Measurements from ENCODE around the gene DCLRE1C. TPM values are rescaled to one million over a fixed set of nuclear protein-coding genes. Genes with fewer than 3 reads are reported as not detected.

DCLRE1C gene
- total and polyA plus RNA-seq, 2 donors (not counting 1 experiment from before 2014, with no cell fraction given): 24.0 to 61.8 TPM

GRCh38 chr10:14916600-14916999 is 37.3 kb downstream of the DCLRE1C start:
- DNase-seq (no peak), ATAC-seq (ENCODE audit: low read depth) (no peak)
- Histone ChIP-seq H3K36me3 (replicated peaks in 1 of 2; ENCODE audit: control extremely low read depth in 1 of 2, control insufficient read depth in 1 of 2, extremely low read depth in 1 of 2, insufficient read depth in 2 of 2, low read length in 1 of 2) (peaks cover 40 to 92% of the 10 kb centered on the region in 2 experiments), H3K9ac (ENCODE audit: low read length) (no peak overlapping the region), H3K9me3 (ENCODE audit: control extremely low read depth in 1 of 3, control insufficient read depth in 2 of 3, insufficient read depth in 1 of 3, low read length in 2 of 3) (peaks cover 5 to 10% (median 6%) of the 10 kb centered on the region in 3 donors), H3K79me2 (ENCODE audit: control insufficient read depth, insufficient read depth, low read length) (peaks cover 29% of the 10 kb centered on the region), H3K4me1 (ENCODE audit: control insufficient read depth in 2 of 2, insufficient read depth in 2 of 2, low read length in 2 of 2) (no peaks in the 10 kb centered on the region), H4K20me1 (ENCODE audit: control insufficient read depth, insufficient read depth, low read length, poor library complexity, severe bottlenecking) (peaks cover 6% of the 10 kb centered on the region), H3K4me3 (ENCODE audit: control extremely low read depth in 1 of 5, extremely low read depth in 1 of 5, insufficient read depth in 1 of 5, low read depth in 2 of 5, low read length in 4 of 5) (no peak overlapping the region), H3K4me2 (replicated peaks; ENCODE audit: low read depth, low read length, poor library complexity, severe bottlenecking) (no peak overlapping the region), H3K27ac (ENCODE audit: low read length in 2 of 2) (no peak overlapping the region), H2AFZ (ENCODE audit: insufficient read depth, low read depth, low read length, poor library complexity, severe bottlenecking) (no peak overlapping the region), H3K27me3 (replicated peaks in 1 of 4; ENCODE audit: control extremely low read depth in 1 of 4, control insufficient read depth in 3 of 4, insufficient read depth in 4 of 4, low read length in 3 of 4) (no peaks in the 10 kb centered on the region)
- no peak overlapping the region for H3K4me3 Mint-ChIP-seq
- ChIA-PET POLR2A (no interaction called here), CTCF (interaction anchor here (1.3 kb wide), 1 partner anchor 11 kb away, joined by 5 read pairs; no protein-coding TSS in a partner anchor)
- H3K27me3 Mint-ChIP-seq: no peaks in the 10 kb centered on the region
- no peak for TF ChIP-seq EZH2 (IDR thresholded peaks at IDR 0.05; ENCODE audit: borderline replicate concordance, insufficient read depth, low read depth, low read length, poor library complexity, severe bottlenecking)
- TF ChIP-seq, protein P1, sequence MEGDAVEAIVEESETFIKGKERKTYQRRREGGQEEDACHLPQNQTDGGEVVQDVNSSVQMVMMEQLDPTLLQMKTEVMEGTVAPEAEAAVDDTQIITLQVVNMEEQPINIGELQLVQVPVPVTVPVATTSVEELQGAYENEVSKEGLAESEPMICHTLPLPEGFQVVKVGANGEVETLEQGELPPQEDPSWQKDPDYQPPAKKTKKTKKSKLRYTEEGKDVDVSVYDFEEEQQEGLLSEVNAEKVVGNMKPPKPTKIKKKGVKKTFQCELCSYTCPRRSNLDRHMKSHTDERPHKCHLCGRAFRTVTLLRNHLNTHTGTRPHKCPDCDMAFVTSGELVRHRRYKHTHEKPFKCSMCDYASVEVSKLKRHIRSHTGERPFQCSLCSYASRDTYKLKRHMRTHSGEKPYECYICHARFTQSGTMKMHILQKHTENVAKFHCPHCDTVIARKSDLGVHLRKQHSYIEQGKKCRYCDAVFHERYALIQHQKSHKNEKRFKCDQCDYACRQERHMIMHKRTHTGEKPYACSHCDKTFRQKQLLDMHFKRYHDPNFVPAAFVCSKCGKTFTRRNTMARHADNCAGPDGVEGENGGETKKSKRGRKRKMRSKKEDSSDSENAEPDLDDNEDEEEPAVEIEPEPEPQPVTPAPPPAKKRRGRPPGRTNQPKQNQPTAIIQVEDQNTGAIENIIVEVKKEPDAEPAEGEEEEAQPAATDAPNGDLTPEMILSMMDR (IDR thresholded peaks at IDR 0.05): no peak
- H3K9me3 Mint-ChIP-seq (ENCODE audit: insufficient read depth): peaks cover 3% of the 10 kb centered on the region
- intact Hi-C loops (cut with micrococcal nuclease): no loop called here
- H3K4me1 Mint-ChIP-seq: peaks cover 4% of the 10 kb centered on the region
- no peak overlapping the region for H3K27ac Mint-ChIP-seq
- whole genome bisulfite sequencing (ENCODE audit: insufficient coverage): no CpG with 5 or more reads among the region's 2 CpGs

DNA sequence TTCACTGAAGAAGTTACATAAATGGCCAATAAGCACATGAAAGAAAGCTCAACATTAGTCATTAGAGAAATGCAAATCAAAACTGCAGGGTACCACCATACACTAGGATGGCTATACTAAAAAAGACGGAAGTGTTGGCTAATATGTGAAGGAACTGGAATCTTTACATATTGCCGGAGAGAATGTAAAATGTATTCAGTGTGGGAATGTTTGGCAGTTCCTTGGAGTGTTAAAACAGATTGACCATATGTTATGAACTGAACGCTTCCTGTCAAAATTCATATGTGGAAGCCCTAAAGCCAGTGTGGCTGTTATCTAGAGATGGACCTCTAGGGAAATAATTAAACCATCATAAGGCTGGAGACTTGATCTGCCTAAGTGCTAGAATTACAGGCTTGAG is 42.1 kb downstream of the DCLRE1C start:
- Histone ChIP-seq H3K79me2 (ENCODE audit: control insufficient read depth, insufficient read depth, low read length) (peaks cover 10% of the 10 kb centered on the region), H3K36me3 (replicated peaks in 1 of 2; ENCODE audit: control extremely low read depth in 1 of 2, control insufficient read depth in 1 of 2, extremely low read depth in 1 of 2, insufficient read depth in 2 of 2, low read length in 1 of 2) (peaks cover 16 to 89% of the 10 kb centered on the region in 2 experiments), H3K4me3 (ENCODE audit: control extremely low read depth in 1 of 5, extremely low read depth in 1 of 5, insufficient read depth in 1 of 5, low read depth in 2 of 5, low read length in 4 of 5) (no peak overlapping the region), H3K9me3 (ENCODE audit: control extremely low read depth in 1 of 3, control insufficient read depth in 2 of 3, insufficient read depth in 1 of 3, low read length in 2 of 3) (peaks cover 0 to 1% (median 0%) of the 10 kb centered on the region in 3 donors), H3K4me2 (replicated peaks; ENCODE audit: low read depth, low read length, poor library complexity, severe bottlenecking) (no peak overlapping the region), H4K20me1 (ENCODE audit: control insufficient read depth, insufficient read depth, low read length, poor library complexity, severe bottlenecking) (no peaks in the 10 kb centered on the region), H3K27ac (ENCODE audit: low read length in 2 of 2) (no peak overlapping the region), H3K9ac (ENCODE audit: low read length) (no peak overlapping the region), H3K4me1 (ENCODE audit: control insufficient read depth in 2 of 2, insufficient read depth in 2 of 2, low read length in 2 of 2) (no peaks in the 10 kb centered on the region), H3K27me3 (replicated peaks in 1 of 4; ENCODE audit: control extremely low read depth in 1 of 4, control insufficient read depth in 3 of 4, insufficient read depth in 4 of 4, low read length in 3 of 4) (no peaks in the 10 kb centered on the region), H2AFZ (ENCODE audit: insufficient read depth, low read depth, low read length, poor library complexity, severe bottlenecking) (no peak overlapping the region)
- ATAC-seq (ENCODE audit: low read depth): no peak
- DNase-seq: no peak
- intact Hi-C loops (cut with micrococcal nuclease): no loop called here
- Mint-ChIP-seq H3K4me1 (peaks cover 4% of the 10 kb centered on the region), H3K9me3 (ENCODE audit: insufficient read depth) (peaks cover 3% of the 10 kb centered on the region), H3K4me3 (no peak overlapping the region), H3K27ac (no peak overlapping the region), H3K27me3 (no peaks in the 10 kb centered on the region)
- 100% methylated on average over 3 of the region's 3 CpGs for WGBS (ENCODE audit: insufficient coverage)
- TF ChIP-seq, protein P1 (IDR thresholded peaks at IDR 0.05): no peak
- CTCF ChIA-PET: no interaction called here
- POLR2A ChIA-PET: no interaction called here

Measured in B cell (primary cell).